Measurements from ENCODE around the gene GDNF. TPM values are rescaled to one million over a fixed set of nuclear protein-coding genes. Genes with fewer than 3 reads are reported as not detected.
"Not testable (repeated sequence)": the region's sequence is repeated elsewhere in the genome, so short reads cannot be mapped to it uniquely, and the experiment has no call there.

The GDNF gene
- total RNA-seq, 3 donors from 2014 or later = 0.64 to 17.3 (median 0.94) TPM

DNA sequence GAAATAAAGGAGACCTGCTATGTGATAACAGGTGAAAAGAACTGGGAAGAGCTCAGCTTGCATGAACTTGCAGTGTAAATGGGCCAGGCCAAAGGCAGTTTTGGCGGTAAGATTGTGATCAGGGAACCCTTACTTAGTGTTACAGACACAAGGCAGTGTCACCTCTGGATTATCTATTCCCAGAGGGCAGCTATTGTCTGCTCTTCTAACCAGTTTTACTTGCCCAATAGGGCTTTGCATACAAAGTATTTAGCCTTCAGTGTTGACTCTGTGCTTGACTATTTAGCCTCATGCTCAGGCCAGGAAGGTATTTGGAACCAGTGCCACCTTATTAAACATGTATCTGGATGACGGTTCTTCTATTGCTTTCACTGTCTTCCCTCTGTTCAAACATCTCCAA is 38.3 kb downstream of the GDNF start:
- Histone ChIP-seq H3K9me3 (no peaks in the 10 kb centered on the region), H3K4me1 (ENCODE audit: low read depth) (no peaks in the 10 kb centered on the region), H3K4me3 (no peak overlapping the region), H3K36me3 (ENCODE audit: low read depth) (no peaks in the 10 kb centered on the region)
- intact Hi-C loops (cut with DNase I, micrococcal nuclease) = no loop called here
- DNase-seq (no peak), ATAC-seq (no peak)
- TF ChIP-seq, protein P1, sequence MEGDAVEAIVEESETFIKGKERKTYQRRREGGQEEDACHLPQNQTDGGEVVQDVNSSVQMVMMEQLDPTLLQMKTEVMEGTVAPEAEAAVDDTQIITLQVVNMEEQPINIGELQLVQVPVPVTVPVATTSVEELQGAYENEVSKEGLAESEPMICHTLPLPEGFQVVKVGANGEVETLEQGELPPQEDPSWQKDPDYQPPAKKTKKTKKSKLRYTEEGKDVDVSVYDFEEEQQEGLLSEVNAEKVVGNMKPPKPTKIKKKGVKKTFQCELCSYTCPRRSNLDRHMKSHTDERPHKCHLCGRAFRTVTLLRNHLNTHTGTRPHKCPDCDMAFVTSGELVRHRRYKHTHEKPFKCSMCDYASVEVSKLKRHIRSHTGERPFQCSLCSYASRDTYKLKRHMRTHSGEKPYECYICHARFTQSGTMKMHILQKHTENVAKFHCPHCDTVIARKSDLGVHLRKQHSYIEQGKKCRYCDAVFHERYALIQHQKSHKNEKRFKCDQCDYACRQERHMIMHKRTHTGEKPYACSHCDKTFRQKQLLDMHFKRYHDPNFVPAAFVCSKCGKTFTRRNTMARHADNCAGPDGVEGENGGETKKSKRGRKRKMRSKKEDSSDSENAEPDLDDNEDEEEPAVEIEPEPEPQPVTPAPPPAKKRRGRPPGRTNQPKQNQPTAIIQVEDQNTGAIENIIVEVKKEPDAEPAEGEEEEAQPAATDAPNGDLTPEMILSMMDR (IDR thresholded peaks at IDR 0.05) = no peak

DNA sequence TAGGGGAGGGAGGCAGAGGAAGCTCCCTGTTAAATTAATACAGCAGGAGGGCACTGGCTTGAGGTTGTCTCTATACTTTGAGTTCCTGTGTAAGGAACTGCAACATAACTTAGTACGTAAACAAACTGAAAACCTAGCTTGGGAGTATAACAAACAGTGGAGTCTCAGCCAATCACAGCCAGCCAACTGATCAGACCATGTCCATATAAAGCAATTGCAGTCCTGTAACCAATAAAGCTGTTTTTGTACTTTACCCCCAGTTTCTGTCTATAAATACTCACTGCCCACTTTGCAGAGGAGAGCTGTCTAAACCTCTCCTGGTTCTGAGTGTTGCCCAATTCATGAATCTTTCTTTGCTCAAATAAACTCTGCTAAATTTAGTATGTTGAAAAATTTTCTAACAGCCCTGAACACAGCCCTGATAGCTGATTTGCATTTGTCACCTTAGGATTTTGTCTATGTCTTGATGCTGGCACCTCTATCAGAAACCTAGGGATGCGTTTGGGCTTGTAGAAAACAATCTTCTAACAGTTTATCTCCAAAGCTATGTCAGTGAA is 39.9 kb downstream of the GDNF start:
- intact Hi-C loops (cut with DNase I, micrococcal nuclease) = no loop called here
- H3K36me3 ChIP-seq (ENCODE audit: low read depth) = no peaks in the 10 kb centered on the region
- H3K4me1 ChIP-seq (ENCODE audit: low read depth) = no peaks in the 10 kb centered on the region
- ATAC-seq (peak; percentile 40), DNase-seq (no peak)
- no peak overlapping the region for H3K4me3 ChIP-seq
- H3K9me3 ChIP-seq = peaks cover 4% of the 10 kb centered on the region
- TF ChIP-seq, protein P1 (IDR thresholded peaks at IDR 0.05) = no peak

DNA sequence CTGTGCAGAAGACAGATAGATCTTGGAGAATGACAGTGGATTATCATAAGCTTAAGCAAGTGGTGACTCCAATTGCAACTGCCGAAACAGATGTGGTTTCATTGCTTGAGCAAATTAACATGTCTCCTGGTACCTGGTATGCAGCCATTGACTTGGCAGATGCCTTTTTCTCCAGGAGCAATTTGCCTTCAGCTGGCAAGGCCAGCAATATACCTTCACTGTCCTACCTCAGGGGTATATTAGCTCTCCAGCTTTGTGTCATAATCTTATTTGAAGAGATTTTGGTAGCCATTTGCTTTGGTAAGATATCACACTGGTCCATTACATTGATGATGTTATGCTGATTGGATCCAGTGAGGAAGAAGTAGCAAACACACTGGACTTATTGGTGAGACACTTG is 43.4 kb downstream of the GDNF start:
- DNase-seq; intact Hi-C loops (cut with DNase I, micrococcal nuclease); H3K9me3 ChIP-seq; H3K4me3 ChIP-seq; H3K4me1 ChIP-seq (ENCODE audit: low read depth); ATAC-seq; H3K36me3 ChIP-seq (ENCODE audit: low read depth): not testable (repeated sequence)

DNA sequence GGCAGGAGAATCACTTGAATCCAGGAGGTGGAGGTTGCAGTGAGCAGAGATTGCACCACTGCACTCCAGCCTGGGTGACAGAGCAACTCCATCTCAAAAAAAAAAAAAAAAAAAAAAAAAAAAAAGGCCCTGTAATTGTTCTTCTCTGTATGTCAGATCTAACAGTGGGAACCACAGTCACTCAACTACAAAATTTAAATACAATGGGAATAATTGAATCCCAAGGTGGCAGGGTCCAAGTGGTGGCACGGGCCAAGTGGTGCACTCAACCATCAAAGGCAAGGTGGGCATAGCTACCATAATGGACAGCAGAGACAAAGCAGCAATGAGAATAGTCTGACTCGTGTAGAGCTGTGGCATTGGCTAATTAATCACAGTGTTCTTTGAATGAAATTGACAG is 44.5 kb downstream of the GDNF start:
- H3K36me3 ChIP-seq (ENCODE audit: low read depth); H3K4me1 ChIP-seq (ENCODE audit: low read depth); H3K4me3 ChIP-seq; intact Hi-C loops (cut with DNase I, micrococcal nuclease); DNase-seq; ATAC-seq; H3K9me3 ChIP-seq: not testable (repeated sequence)

DNA sequence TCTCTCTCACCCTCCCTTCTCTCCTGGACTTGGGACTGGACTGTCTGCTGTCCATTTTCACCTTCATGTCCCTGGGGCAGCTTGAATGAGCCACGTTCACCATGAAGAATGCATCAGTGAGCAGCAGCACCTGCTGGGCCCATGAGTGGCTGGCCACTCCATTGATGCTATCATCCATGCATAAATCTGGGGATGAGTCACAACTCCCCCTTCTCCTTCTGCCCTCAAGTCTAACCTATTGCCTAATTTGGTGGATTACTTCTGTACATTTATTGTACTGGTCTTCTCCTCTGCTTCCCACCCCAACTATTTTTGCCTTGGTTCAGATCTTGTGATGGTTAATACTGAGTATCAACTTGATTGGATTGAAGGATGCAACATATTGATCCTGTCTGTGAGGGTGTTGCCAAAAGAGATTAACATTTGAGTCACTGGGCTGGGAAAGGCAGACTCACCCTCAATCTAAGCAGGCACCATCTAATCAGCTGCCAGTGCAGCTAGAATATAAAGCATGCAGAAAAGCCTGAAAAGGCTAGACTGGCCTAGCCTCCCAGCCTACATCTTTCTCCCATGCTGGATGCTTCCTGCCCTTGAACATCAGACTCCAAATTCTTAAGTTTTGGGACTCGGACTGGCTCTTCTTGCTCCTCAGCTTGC is 46.7 kb downstream of the GDNF start:
- no peak overlapping the region for H3K4me3 ChIP-seq
- ATAC-seq = no peak
- no peak for DNase-seq
- H3K9me3 ChIP-seq = peaks cover 4% of the 10 kb centered on the region
- no peaks in the 10 kb centered on the region for H3K4me1 ChIP-seq (ENCODE audit: low read depth)
- intact Hi-C loops (cut with DNase I, micrococcal nuclease) = no loop called here
- H3K36me3 ChIP-seq (ENCODE audit: low read depth) = no peaks in the 10 kb centered on the region
- TF ChIP-seq, protein P1 (IDR thresholded peaks at IDR 0.05) = no peak

DNA sequence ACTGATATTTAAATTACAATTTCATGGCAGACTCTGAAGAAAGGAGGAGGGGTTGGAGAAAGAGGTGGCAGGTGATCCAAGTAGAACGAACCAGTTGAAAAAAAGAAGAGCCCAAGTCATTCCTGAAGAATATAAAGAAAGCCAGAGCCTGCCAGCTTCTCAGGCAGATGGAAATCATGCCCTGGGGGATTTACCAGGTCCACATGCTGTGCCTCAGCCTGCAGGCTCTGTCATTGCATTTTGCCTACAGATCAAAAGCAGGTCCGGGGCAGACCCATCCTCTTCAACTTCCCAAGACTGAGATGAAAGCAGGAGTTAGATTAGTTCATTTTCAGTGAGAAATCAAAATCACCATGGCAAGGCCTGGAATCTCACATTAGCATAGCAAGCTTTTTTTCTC is 48.5 kb downstream of the GDNF start:
- peaks cover 4% of the 10 kb centered on the region for H3K9me3 ChIP-seq
- ATAC-seq (no peak), DNase-seq (no peak)
- TF ChIP-seq, protein P1 (IDR thresholded peaks at IDR 0.05) = no peak
- intact Hi-C loops (cut with DNase I, micrococcal nuclease) = no loop called here
- H3K4me1 ChIP-seq (ENCODE audit: low read depth) = no peaks in the 10 kb centered on the region
- no peak overlapping the region for H3K4me3 ChIP-seq
- H3K36me3 ChIP-seq (ENCODE audit: low read depth) = no peaks in the 10 kb centered on the region

All from mucosa of descending colon (tissue), 3 donors.